KMS-11 (cell line): ENCODE measurements around the gene NDUFV3.
"Not testable (repeated sequence)": the region's sequence is repeated elsewhere in the genome, so short reads cannot be mapped to it uniquely, and the experiment has no call there.

Source experiments
- H2AFZ ChIP-seq: fragments of 200-600 bp; sonication (generic); 2 replicates; pipeline ENCODE4 v1.6.1; 2016; ENCODE audit warnings: antibody characterized with exemption, mixed run types, low read depth
- H3K27ac ChIP-seq: fragments of 200-600 bp; sonication (generic); 2 replicates; pipeline ENCODE4 v1.6.1; 2016; ENCODE audit warnings: mild to moderate bottlenecking, mixed run types
- H3K27me3 ChIP-seq: fragments of 200-600 bp; sonication (generic); 2 replicates; pipeline ENCODE4 v1.6.1; 2017; ENCODE audit warnings: mild to moderate bottlenecking, low read depth, mixed run types, moderate library complexity; ENCODE audit not compliant: insufficient read depth
- H3K36me3 ChIP-seq: fragments of 200-600 bp; sonication (generic); 2 replicates; pipeline ENCODE4 v1.6.1; 2017; ENCODE audit warnings: mild to moderate bottlenecking, mixed run types; ENCODE audit not compliant: insufficient read depth
- H3K4me1 ChIP-seq: fragments of 200-600 bp; sonication (generic); 2 replicates; pipeline ENCODE4 v1.6.1; 2016; ENCODE audit warnings: mild to moderate bottlenecking, low read depth, mixed run types; ENCODE audit not compliant: poor library complexity, severe bottlenecking
- H3K4me2 ChIP-seq: fragments of 200-600 bp; sonication (generic); 2 replicates; pipeline ENCODE4 v1.7.0; 2016; ENCODE audit warnings: mild to moderate bottlenecking, mixed run types
- H3K4me3 ChIP-seq: fragments of 200-600 bp; sonication (generic); IDR thresholded peaks from 2 replicates; pipeline ENCODE4 v1.6.1; 2017; ENCODE audit warnings: low read depth, low read length, mixed read lengths; ENCODE audit not compliant: insufficient read depth
- H3K79me2 ChIP-seq: fragments of 200-600 bp; sonication (generic); 2 replicates; pipeline ENCODE4 v1.6.1; 2016; ENCODE audit warnings: low read depth, mixed run types; ENCODE audit not compliant: insufficient read depth
- H3K9ac ChIP-seq: fragments of 200-600 bp; sonication (generic); 2 replicates; pipeline ENCODE4 v1.6.1; 2016; ENCODE audit warnings: mild to moderate bottlenecking, mixed run types
- H4K20me1 ChIP-seq: fragments of 200-600 bp; sonication (generic); 2 replicates; pipeline ENCODE4 v1.6.1; 2016; ENCODE audit warnings: mild to moderate bottlenecking, mixed run types; ENCODE audit not compliant: insufficient read depth
- TF ChIP-seq, protein P1 (sequence below): fragments of 200-600 bp; sonication (generic); conservative IDR thresholded peaks from 2 replicates; pipeline ENCODE4 v1.6.1; 2017; ENCODE audit warnings: low read depth, mild to moderate bottlenecking, antibody characterized with exemption, low read length, moderate library complexity, mixed read lengths

NDUFV3 gene

DNA sequence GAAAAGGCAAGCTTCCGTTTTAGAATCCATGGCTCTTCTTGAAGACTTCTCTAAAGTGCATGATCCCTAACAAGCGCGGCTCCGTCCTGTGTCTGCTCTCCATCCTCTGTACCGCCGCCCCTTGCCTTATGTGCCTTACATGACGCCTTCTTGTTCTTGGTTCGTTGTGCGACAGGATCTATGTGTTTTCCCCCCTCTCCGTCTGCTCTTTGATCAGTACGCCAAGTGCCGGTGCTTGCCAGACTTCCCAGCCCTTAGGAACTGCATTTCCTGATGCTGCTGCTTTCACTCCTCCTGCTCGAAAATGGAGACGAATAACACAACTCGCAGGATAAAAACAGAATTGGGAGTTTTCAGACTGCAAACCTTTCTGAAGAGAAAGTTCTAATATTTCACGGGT lies 13.1 kb downstream of the NDUFV3 start:
- no peaks in the 10 kb centered on the region for H3K27me3 ChIP-seq
- no peak overlapping the region for H3K9ac ChIP-seq
- H4K20me1 ChIP-seq: no peaks in the 10 kb centered on the region
- no peak overlapping the region for H2AFZ ChIP-seq
- H3K4me1 ChIP-seq: no peaks in the 10 kb centered on the region
- H3K27ac ChIP-seq: no peak overlapping the region
- peaks cover 5% of the 10 kb centered on the region; the same call in 1 of the 2 replicates for H3K36me3 ChIP-seq
- H3K4me2 ChIP-seq: no peak overlapping the region
- TF ChIP-seq, protein P1, sequence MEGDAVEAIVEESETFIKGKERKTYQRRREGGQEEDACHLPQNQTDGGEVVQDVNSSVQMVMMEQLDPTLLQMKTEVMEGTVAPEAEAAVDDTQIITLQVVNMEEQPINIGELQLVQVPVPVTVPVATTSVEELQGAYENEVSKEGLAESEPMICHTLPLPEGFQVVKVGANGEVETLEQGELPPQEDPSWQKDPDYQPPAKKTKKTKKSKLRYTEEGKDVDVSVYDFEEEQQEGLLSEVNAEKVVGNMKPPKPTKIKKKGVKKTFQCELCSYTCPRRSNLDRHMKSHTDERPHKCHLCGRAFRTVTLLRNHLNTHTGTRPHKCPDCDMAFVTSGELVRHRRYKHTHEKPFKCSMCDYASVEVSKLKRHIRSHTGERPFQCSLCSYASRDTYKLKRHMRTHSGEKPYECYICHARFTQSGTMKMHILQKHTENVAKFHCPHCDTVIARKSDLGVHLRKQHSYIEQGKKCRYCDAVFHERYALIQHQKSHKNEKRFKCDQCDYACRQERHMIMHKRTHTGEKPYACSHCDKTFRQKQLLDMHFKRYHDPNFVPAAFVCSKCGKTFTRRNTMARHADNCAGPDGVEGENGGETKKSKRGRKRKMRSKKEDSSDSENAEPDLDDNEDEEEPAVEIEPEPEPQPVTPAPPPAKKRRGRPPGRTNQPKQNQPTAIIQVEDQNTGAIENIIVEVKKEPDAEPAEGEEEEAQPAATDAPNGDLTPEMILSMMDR: no peak
- H3K79me2 ChIP-seq: no peaks in the 10 kb centered on the region
- no peak overlapping the region for H3K4me3 ChIP-seq

DNA sequence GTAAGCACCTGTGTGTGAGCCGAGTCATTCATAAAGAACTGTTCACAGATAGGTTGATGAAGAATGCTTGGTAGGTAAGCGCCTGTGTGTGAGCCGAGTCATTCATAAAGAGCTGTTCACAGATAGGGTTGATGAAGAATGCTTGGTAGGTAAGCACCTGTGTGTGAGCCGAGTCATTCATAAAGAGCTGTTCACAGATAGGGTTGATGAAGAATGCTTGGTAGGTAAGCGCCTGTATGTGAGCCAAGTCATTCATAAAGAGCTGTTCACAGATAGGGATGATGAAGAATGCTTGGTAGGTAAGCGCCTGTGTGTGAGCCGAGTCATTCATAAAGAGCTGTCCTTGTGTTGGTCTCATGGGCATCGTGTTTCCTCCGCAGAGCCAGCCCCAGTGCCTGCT lies 15.4 kb downstream of the NDUFV3 start:
- H4K20me1 ChIP-seq, H3K79me2 ChIP-seq, H2AFZ ChIP-seq, H3K4me2 ChIP-seq, H3K4me3 ChIP-seq, H3K4me1 ChIP-seq, H3K36me3 ChIP-seq, H3K9ac ChIP-seq, H3K27ac ChIP-seq, H3K27me3 ChIP-seq: not testable (repeated sequence)

DNA sequence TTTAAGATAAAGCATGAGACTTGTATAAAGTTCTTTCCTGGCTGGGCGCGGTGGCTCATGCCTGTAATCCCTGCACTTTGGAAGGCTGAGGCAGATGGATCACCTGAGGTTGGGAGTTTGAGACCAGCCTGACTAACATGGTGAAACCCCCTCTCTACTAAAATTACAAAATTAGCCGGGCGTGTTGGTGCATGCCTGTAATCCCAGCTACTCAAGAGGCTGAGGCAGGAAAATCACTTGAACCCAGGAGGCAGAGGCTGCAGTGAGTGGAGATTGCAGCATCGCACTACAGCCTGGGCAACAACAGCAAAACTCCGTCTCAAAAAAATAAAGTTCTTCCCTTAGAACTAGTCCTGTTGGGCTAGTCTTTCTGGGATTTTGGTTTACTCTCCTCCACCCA lies 18.8 kb downstream of the NDUFV3 start:
- not testable (repeated sequence) for H3K4me1 ChIP-seq, H3K79me2 ChIP-seq, H3K27me3 ChIP-seq, H3K36me3 ChIP-seq, H4K20me1 ChIP-seq, H3K4me2 ChIP-seq, H3K27ac ChIP-seq, H3K9ac ChIP-seq, H3K4me3 ChIP-seq, H2AFZ ChIP-seq

DNA sequence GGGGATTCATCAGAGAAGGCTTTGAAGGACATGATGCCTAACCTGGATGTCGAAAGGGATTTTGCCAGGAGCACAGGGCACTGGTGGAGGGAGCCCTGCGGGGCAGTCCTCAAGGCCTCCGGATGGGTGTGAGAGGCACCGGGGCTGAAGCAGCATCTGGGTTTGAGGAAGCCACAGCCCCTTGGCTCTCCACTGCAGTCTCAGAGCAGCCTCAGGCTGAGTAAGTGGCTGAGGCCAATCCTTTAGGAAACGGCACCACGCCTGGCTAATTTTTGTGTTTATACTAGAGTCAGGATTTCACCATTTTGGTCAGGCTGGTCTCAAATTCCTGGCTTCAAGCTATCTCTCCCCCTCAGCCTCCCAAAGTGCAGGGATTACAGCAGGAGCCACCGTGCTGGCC lies 20.4 kb downstream of the NDUFV3 start:
- Histone ChIP-seq H4K20me1 (no peaks in the 10 kb centered on the region), H3K4me2 (no peak overlapping the region), H3K27me3 (no peaks in the 10 kb centered on the region), H3K9ac (no peak overlapping the region), H2AFZ (no peak overlapping the region), H3K36me3 (peaks cover under 1% of the 10 kb centered on the region; the same call in 1 of the 2 replicates), H3K4me1 (no peaks in the 10 kb centered on the region), H3K79me2 (no peaks in the 10 kb centered on the region), H3K27ac (no peak overlapping the region), H3K4me3 (no peak overlapping the region)
- TF ChIP-seq, protein P1: no peak

DNA sequence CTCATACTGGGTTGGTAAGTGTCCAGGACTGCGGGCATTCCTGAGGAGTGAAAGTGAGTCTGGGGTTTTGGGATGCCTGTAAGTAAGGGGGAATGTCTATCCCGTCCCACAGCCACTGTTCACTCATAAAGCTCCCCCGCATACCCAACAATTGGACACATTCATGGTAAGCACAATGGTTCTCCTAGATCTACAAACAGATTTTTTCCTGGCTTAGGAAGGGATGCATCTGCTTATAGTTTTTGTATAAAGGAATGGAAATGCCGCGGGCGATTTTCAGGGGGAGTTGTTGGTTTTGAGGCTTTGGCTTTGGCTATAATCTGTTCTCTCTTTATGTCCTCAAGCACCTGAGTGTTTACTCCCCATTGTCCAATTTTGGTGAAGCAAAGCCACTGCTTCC lies 25.2 kb downstream of the NDUFV3 start:
- H3K27me3 ChIP-seq: no peaks in the 10 kb centered on the region
- no peak overlapping the region for H3K4me3 ChIP-seq
- H3K36me3 ChIP-seq: no peaks in the 10 kb centered on the region
- H3K27ac ChIP-seq: no peak overlapping the region
- no peak overlapping the region for H3K9ac ChIP-seq
- TF ChIP-seq, protein P1: no peak
- no peaks in the 10 kb centered on the region for H3K4me1 ChIP-seq
- no peaks in the 10 kb centered on the region for H4K20me1 ChIP-seq
- no peaks in the 10 kb centered on the region for H3K79me2 ChIP-seq
- H3K4me2 ChIP-seq: no peak overlapping the region
- H2AFZ ChIP-seq: no peak overlapping the region
